AG04449 (cell line): Measurements from ENCODE around the gene ZNF684.
"Not testable (repeated sequence)": the region's sequence is repeated elsewhere in the genome, so short reads cannot be mapped to it uniquely, and the experiment has no call there.

Source experiments
- CTCF ChIA-PET: fragments of 350-600 bp; formaldehyde crosslinking; extraction: SDS; loops from one replicate; lab custom pipeline; 2021; ENCODE audit warnings: antibody characterized with exemption; lab: Yijun Ruan, JAX
- POLR2A ChIA-PET: fragments of 400-600, 350-600 bp; formaldehyde crosslinking; extraction: SDS; loops from one replicate; lab custom pipeline; 2020; ENCODE audit warnings: antibody characterized with exemption, inconsistent platforms; lab: Yijun Ruan, JAX
- DNase-seq: peaks from one replicate; pipeline ENCODE4 v3.0.0-alpha.2; 2010; ENCODE audit warnings: low read depth, low spot score
- H3K4me3 ChIP-seq: 2 replicates; pipeline ENCODE4 v1.5.1; 2011; ENCODE audit warnings: low read depth, mild to moderate bottlenecking, control low read depth, low read length
- TF ChIP-seq, protein P1 (sequence below): IDR thresholded peaks from one replicate; pipeline ENCODE4 v1.5.1; 2011; ENCODE audit warnings: mild to moderate bottlenecking, moderate library complexity, low read length, control low read depth, inconsistent platforms; ENCODE audit not compliant: insufficient read depth; ENCODE audit errors: missing control alignments

Gene ZNF684

GRCh38 chr1:40531381-40532061 lies at the start of gene ZNF684:
Gene ZNF684 (plus strand): TSS chr1:40531637. CDS start chr1:40533167, 1,530 bp downstream.
- POLR2A ChIA-PET: interaction anchor here (0.5 to 0.8 kb wide), 4 partner anchors 23 to 634 kb away, joined by 3 to 4 read pairs (median 3); partner anchors contain the start of gene EXO5
- DNase-seq: peak; percentile 74
- TF ChIP-seq, protein P1, sequence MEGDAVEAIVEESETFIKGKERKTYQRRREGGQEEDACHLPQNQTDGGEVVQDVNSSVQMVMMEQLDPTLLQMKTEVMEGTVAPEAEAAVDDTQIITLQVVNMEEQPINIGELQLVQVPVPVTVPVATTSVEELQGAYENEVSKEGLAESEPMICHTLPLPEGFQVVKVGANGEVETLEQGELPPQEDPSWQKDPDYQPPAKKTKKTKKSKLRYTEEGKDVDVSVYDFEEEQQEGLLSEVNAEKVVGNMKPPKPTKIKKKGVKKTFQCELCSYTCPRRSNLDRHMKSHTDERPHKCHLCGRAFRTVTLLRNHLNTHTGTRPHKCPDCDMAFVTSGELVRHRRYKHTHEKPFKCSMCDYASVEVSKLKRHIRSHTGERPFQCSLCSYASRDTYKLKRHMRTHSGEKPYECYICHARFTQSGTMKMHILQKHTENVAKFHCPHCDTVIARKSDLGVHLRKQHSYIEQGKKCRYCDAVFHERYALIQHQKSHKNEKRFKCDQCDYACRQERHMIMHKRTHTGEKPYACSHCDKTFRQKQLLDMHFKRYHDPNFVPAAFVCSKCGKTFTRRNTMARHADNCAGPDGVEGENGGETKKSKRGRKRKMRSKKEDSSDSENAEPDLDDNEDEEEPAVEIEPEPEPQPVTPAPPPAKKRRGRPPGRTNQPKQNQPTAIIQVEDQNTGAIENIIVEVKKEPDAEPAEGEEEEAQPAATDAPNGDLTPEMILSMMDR: no peak
- H3K4me3 ChIP-seq: peak within 1 kb of the TSS; percentile 90
- CTCF ChIA-PET: interaction anchor here (0.7 to 2.9 kb wide), 18 partner anchors 9 to 421 kb away, joined by 3 to 31 read pairs (median 6); partner anchors contain the start of gene EXO5

- no peak overlapping the region for H3K4me3 ChIP-seq
- ChIA-PET POLR2A (no interaction called here), CTCF (no interaction called here)
- no peak for DNase-seq
- TF ChIP-seq, protein P1: no peak
Measured at GRCh38 chr1:40495315-40495903, 36.0 kb upstream of the ZNF684 start.

GRCh38 chr1:40502651-40503050 lies 28.8 kb upstream of the ZNF684 start:
- DNase-seq, POLR2A ChIA-PET, H3K4me3 ChIP-seq: not testable (repeated sequence)
- CTCF ChIA-PET: interaction anchor here (1.4 to 2.9 kb wide), 2 partner anchors 10 to 30 kb away, joined by 4 to 9 read pairs; no protein-coding TSS in a partner anchor

DNA sequence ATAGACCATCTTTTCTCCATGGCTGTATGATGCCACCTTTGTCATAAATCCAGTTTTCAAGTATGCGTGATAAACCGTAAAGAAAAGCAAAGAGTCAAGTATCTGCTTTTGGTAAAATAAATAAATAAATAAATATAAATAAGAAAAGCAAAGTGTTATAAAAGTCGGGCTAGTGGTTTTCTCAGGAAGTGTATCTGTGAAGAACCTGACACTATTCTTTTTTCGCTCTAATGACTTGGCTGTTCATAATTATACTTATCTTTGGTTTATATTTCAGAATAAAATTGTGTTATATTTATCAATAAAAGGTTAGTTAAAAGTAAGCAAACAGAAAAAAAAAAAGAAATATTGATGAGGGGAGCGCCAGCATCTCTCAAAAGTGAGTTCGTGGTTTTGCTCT lies 23.5 kb upstream of the ZNF684 start:
- DNase-seq: no peak
- POLR2A ChIA-PET: interaction anchor here (0.9 to 1.8 kb wide), 4 partner anchors 11 to 58 kb away, joined by 3 to 6 read pairs (median 4); partner anchors contain the start of genes ZFP69B and ZNF684
- CTCF ChIA-PET: interaction anchor here (2.0 kb wide), 1 partner anchor 25 kb away, joined by 6 read pairs; no protein-coding TSS in a partner anchor

DNA sequence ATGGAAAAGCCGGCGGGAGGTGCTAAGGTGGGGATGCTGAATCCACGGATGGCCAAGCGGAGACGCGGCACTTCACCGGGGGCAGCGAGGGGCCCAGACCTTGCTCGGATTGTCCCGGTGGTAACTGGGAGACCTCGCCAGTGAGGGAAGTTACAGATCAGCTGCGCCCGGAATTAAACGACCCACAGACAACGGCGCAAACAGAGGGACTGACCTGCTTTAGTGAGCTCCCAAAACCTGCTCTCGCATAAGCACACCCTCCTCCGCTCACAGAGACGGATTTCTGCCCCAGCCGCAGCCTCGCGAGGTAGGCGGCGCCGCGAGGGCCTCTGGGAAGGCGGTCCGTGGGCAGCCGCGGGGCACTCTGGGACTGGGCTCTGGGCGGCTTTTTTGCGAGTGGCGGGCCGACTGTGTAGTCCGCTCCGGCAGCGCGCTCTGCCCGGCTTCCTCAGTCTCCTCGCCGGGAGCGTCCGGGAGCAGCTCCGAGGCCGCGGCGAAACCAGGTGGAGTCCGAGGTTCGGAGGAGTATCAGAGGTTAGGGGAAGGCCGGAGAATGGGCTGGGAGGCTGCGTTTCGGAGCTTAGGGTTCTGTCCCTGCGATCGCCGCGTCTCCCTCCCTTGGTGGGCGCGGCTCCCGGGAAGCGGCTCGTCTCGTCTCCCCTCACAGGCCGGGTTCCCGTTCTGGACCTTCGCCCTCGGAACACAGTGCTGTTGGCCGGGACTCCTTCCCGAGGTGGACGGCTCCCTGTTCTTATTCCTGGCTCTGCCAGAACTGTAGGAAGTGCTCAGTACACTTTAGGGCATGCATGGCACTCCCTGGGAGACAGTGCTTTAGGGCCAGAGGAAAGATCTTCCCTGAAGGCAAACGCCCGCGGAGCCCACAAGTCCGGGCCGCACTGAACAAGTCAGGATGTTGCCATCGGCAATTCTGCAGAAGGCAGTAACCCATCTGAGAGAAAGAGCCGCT lies 22.8 kb upstream of the ZNF684 start, which contains the start of gene EXO5:
Gene EXO5 (plus strand): TSS at position 393 of the 967 bp plus-strand sequence. CDS start 5,778 bp downstream, outside the sequence.
- peak within 1 kb of the TSS; percentile 81 for H3K4me3 ChIP-seq
- POLR2A ChIA-PET: interaction anchor here (0.9 to 1.8 kb wide), 7 partner anchors 8 to 58 kb away, joined by 3 to 6 read pairs (median 3); partner anchors contain the start of genes ZFP69B and ZNF684
- DNase-seq: no peak
- CTCF ChIA-PET: interaction anchor here (2.0 kb wide), 1 partner anchor 24 kb away, joined by 6 read pairs; no protein-coding TSS in a partner anchor
- TF ChIP-seq, protein P1: no peak

More for the DNA sequence above, 23.5 kb upstream of the ZNF684 start:
- peak overlapping the region; percentile 81 for H3K4me3 ChIP-seq
- TF ChIP-seq, protein P1: no peak

GRCh38 chr1:40519517-40519916 lies 11.9 kb upstream of the ZNF684 start:
- CTCF ChIA-PET: no interaction called here
- H3K4me3 ChIP-seq: no peak overlapping the region
- TF ChIP-seq, protein P1: no peak
- POLR2A ChIA-PET: no interaction called here
- no peak for DNase-seq
